Neural cell (in vitro differentiated cells): ENCODE measurements around the gene GNAQ. TPM values are rescaled to one million over a fixed set of nuclear protein-coding genes. Genes with fewer than 3 reads are reported as not detected.

ENCODE experiments used
- H2AFZ ChIP-seq: fragments of 200-600, 300-800 bp; sonication (generic), shearing (Covaris generic); 2 replicates; pipeline ENCODE4 v1.6.0; 2014; ENCODE audit warnings: low read depth, mild to moderate bottlenecking, antibody characterized with exemption, low read length, moderate library complexity
- H3F3A ChIP-seq: fragments of 200-600 bp; shearing (Covaris generic); 2 replicates; pipeline ENCODE4 v1.6.1; 2016; ENCODE audit warnings: mild to moderate bottlenecking, moderate library complexity, mixed read lengths, antibody characterized with exemption, low read length; ENCODE audit not compliant: insufficient read depth, poor library complexity, severe bottlenecking
- H3K27ac ChIP-seq: fragments of 200-600, 300-800 bp; sonication (generic), shearing (Covaris generic); 2 replicates; pipeline ENCODE4 v1.5.1; 2014; ENCODE audit warnings: mild to moderate bottlenecking, low read length, moderate library complexity
- H3K27me3 ChIP-seq: fragments of 300-800, 200-600 bp; sonication (generic), shearing (Covaris generic); 2 replicates; pipeline ENCODE4 v1.6.0; 2014; ENCODE audit warnings: mild to moderate bottlenecking, low read depth, low read length, moderate library complexity; ENCODE audit not compliant: insufficient read depth
- H3K36me3 ChIP-seq: fragments of 300-800, 200-600 bp; sonication (generic), shearing (Covaris generic); 2 replicates; pipeline ENCODE4 v1.5.1; 2014; ENCODE audit warnings: mild to moderate bottlenecking, antibody characterized with exemption, low read length, moderate library complexity; ENCODE audit not compliant: insufficient read depth
- H3K4me2 ChIP-seq: fragments of 300-800, 200-600 bp; sonication (generic), shearing (Covaris generic); 2 replicates; pipeline ENCODE4 v1.6.0; 2014; ENCODE audit warnings: mild to moderate bottlenecking, low read length
- H3K4me3 ChIP-seq: fragments of 300-800, 200-600 bp; sonication (generic), shearing (Covaris generic); 2 replicates; pipeline ENCODE4 v1.5.1; 2014; ENCODE audit warnings: mild to moderate bottlenecking, low read length, moderate library complexity
- H3K79me2 ChIP-seq: fragments of 200-600 bp; shearing (Covaris generic); replicated peaks from 2 replicates; pipeline ENCODE4 v1.6.0; 2014; ENCODE audit warnings: mild to moderate bottlenecking, low read length, moderate library complexity; ENCODE audit not compliant: insufficient read depth
- H3K9ac ChIP-seq: fragments of 300-800, 200-600 bp; sonication (generic), shearing (Covaris generic); 2 replicates; pipeline ENCODE4 v1.6.1; 2016; ENCODE audit warnings: mild to moderate bottlenecking, low read length, mixed read lengths
- H3K9me2 ChIP-seq: fragments of 200-600 bp; shearing (Covaris generic); 2 replicates; pipeline ENCODE4 v1.6.1; 2016; ENCODE audit warnings: mild to moderate bottlenecking, low read length, mixed read lengths; ENCODE audit not compliant: insufficient read depth
- H3K9me3 ChIP-seq: fragments of 200-600, 300-800 bp; sonication (generic), shearing (Covaris generic); 2 replicates; pipeline ENCODE4 v1.6.1; 2016; ENCODE audit warnings: mild to moderate bottlenecking, mixed run types, low read length, moderate library complexity, mixed read lengths
- H4K20me1 ChIP-seq: fragments of 200-600 bp; shearing (Covaris generic); 2 replicates; pipeline ENCODE4 v1.6.1; 2016; ENCODE audit warnings: mild to moderate bottlenecking, mixed run types; ENCODE audit not compliant: insufficient read depth
- CTCF ChIP-seq: fragments of 450-650 bp; IDR thresholded peaks from 2 replicates; pipeline ENCODE4 v1.5.1; 2014; ENCODE audit warnings: antibody characterized with exemption, mild to moderate bottlenecking, moderate library complexity; ENCODE audit not compliant: poor library complexity, severe bottlenecking
- EP300 ChIP-seq: fragments of 450-650 bp; conservative IDR thresholded peaks from 2 replicates; pipeline ENCODE4 v1.6.1; 2014; ENCODE audit warnings: antibody characterized with exemption, mild to moderate bottlenecking, moderate library complexity; ENCODE audit not compliant: poor library complexity, severe bottlenecking
- EZH2 ChIP-seq: fragments of 200-600, 300-800 bp; shearing (Covaris generic), sonication (generic); IDR thresholded peaks from 2 replicates; pipeline ENCODE4 v1.6.1; 2014; ENCODE audit warnings: antibody characterized with exemption, low read length, borderline replicate concordance, mild to moderate bottlenecking; ENCODE audit not compliant: insufficient read depth, poor library complexity, severe bottlenecking
- MXI1 ChIP-seq: fragments of 450-650 bp; conservative IDR thresholded peaks from 2 replicates; pipeline ENCODE4 v1.6.1; 2014; ENCODE audit warnings: antibody characterized with exemption, mild to moderate bottlenecking; ENCODE audit not compliant: poor library complexity, severe bottlenecking
- POLR2AphosphoS5 ChIP-seq: IDR thresholded peaks from 2 replicates; pipeline ENCODE4 v1.6.1; 2012
- RAD21 ChIP-seq: fragments of 450-650 bp; conservative IDR thresholded peaks from 2 replicates; pipeline ENCODE4 v1.6.1; 2014; ENCODE audit warnings: antibody characterized with exemption, mild to moderate bottlenecking, moderate library complexity
- REST ChIP-seq: IDR thresholded peaks from 2 replicates; pipeline ENCODE4 v1.6.1; 2012; ENCODE audit warnings: borderline replicate concordance
- SMC3 ChIP-seq: fragments of 450-650 bp; conservative IDR thresholded peaks from 2 replicates; pipeline ENCODE4 v1.6.1; 2014; ENCODE audit warnings: antibody characterized with exemption, mild to moderate bottlenecking, moderate library complexity; ENCODE audit not compliant: poor library complexity
- TAF1 ChIP-seq: IDR thresholded peaks from 2 replicates; pipeline ENCODE4 v1.6.1; 2012; ENCODE audit warnings: low read depth
- polyA plus RNA-seq: library from polyadenylated mRNA; depleted of rRNA; stranded (reverse); fragments of >200 nt; gene quantifications from 2 replicates; pipeline ENCODE4 v1.2.3, GENCODE V29; 2014

GNAQ gene
- polyA plus RNA-seq, 1 donor from 2014 or later, result 86.7 TPM

GRCh38 chr9:77848404-77848803 lies 183.2 kb downstream of the GNAQ start:
- H3K79me2 ChIP-seq, result peaks cover 20% of the 10 kb centered on the region
- no peak overlapping the region for H2AFZ ChIP-seq
- no peaks in the 10 kb centered on the region for H3F3A ChIP-seq
- H3K36me3 ChIP-seq, result no peaks in the 10 kb centered on the region
- no peak overlapping the region for H3K4me3 ChIP-seq
- H4K20me1 ChIP-seq, result peaks cover 3% of the 10 kb centered on the region
- no peaks in the 10 kb centered on the region for H3K9me3 ChIP-seq
- no peak overlapping the region for H3K27ac ChIP-seq
- no peak overlapping the region for H3K9ac ChIP-seq
- H3K9me2 ChIP-seq, result no peaks in the 10 kb centered on the region
- no peaks in the 10 kb centered on the region for H3K27me3 ChIP-seq
- TF ChIP-seq MXI1 (no peak), REST (no peak), TAF1 (no peak), EZH2 (no peak)
- no peak overlapping the region for H3K4me2 ChIP-seq

- Histone ChIP-seq H3K27ac (no peak overlapping the region), H2AFZ (no peak overlapping the region), H3K27me3 (no peaks in the 10 kb centered on the region), H3K4me3 (no peak overlapping the region), H3K4me2 (no peak overlapping the region), H4K20me1 (peaks cover 3% of the 10 kb centered on the region), H3K9ac (no peak overlapping the region), H3K79me2 (peaks cover 19% of the 10 kb centered on the region), H3K9me3 (no peaks in the 10 kb centered on the region), H3K9me2 (no peaks in the 10 kb centered on the region), H3K36me3 (no peaks in the 10 kb centered on the region), H3F3A (no peaks in the 10 kb centered on the region)
- TF ChIP-seq TAF1 (no peak), MXI1 (no peak), POLR2AphosphoS5 (no peak), EP300 (no peak), EZH2 (no peak), RAD21 (no peak), CTCF (no peak)
These were observed 184.0 kb downstream of the GNAQ start for GRCh38 chr9:77847626-77848025.

GRCh38 chr9:77847059-77847499 lies 184.5 kb downstream of the GNAQ start:
- Histone ChIP-seq H3K9ac (no peak overlapping the region), H3K4me2 (no peak overlapping the region), H3F3A (no peaks in the 10 kb centered on the region), H3K79me2 (peaks cover 20% of the 10 kb centered on the region), H3K36me3 (no peaks in the 10 kb centered on the region), H2AFZ (no peak overlapping the region), H3K27ac (no peak overlapping the region), H3K4me3 (no peak overlapping the region), H3K9me2 (no peaks in the 10 kb centered on the region), H4K20me1 (peaks cover 3% of the 10 kb centered on the region), H3K9me3 (no peaks in the 10 kb centered on the region), H3K27me3 (no peaks in the 10 kb centered on the region)
- no peak for TF ChIP-seq TAF1
- no peak for TF ChIP-seq SMC3
- TF ChIP-seq EP300, result no peak
